AG08396 (cell line): ENCODE data around the gene SPINK4.

Experiments
- DNase-seq: peaks from one replicate; pipeline ENCODE4 v3.0.0; 2012; ENCODE audit warnings: low spot score, mixed read lengths

The SPINK4 gene

GRCh38 chr9:33229359-33230114 is 10.4 kb upstream of the SPINK4 start:
- no peak for DNase-seq

- no peak for DNase-seq
These were observed 9.0 kb upstream of the SPINK4 start for GRCh38 chr9:33230756-33231622.

DNA sequence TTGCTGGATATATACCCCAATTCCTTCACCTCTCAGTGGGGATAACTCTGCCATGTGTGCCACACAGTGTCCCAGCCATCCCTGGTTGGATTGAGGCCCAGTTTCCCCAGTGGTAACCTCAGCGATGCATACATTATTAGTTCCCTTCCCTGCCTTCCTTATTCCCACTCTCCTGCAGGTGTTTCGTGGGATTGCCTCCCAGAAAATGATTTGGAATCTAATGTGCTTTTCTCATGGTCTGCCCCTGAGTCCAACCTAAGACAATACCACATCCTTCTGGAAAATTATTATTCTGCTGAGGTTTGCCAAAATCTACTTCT is 8.4 kb upstream of the SPINK4 start:
- no peak for DNase-seq

DNA sequence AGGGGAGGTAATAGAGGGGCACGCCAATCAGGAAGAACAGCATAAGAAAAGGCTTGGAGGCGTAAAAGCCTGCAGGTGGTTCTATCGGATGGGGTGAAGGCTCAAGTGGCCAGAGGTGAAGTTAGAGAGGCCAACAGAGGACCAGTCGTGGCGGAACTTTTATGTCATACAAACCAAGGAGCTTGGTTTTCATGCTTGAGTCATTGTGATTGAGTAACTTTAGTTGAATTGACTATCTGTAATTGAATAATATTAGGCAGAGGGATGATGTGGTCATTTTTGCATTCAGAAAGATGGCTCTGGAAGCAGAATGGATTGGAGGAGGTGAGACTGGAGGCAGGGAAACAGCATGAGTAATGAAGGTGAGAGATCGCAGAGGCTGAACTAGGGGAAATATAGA is 7.2 kb upstream of the SPINK4 start:
- no peak for DNase-seq

DNA sequence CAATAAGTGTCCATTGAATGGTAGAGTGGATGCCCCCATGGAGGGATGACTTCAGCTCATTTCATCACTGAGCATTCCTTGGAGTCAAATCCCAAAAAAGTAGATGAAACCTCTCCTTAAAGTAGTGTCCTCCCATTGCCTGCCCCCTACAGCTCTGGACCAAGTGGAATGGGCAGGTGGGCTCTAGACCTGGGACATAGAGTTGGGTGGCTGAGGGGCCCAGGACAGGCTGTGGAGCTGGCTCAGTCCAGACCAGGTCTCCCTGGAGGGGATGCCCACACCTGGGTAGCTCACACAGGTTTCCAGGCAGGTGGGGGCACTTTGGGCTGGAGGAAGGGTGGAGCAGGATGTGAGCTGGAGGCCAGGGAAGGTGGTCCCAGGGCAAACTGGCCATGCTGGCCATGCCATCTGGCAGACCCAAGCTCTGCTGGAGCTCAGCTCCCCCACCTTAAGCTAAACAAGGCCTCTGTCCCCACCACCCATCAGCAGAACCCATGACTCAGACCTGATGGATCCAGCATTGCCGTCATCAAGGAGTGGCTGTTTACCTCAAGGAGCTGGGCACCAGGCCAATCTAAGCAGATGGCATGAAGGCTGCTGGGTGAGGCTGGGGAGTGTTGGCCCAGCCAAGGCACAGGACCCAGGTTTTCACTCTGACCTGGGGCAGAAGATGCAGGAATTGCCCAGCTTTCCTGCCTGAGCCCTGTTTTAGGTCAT is 6.2 kb upstream of the SPINK4 start:
- peak; percentile 78 for DNase-seq

DNA sequence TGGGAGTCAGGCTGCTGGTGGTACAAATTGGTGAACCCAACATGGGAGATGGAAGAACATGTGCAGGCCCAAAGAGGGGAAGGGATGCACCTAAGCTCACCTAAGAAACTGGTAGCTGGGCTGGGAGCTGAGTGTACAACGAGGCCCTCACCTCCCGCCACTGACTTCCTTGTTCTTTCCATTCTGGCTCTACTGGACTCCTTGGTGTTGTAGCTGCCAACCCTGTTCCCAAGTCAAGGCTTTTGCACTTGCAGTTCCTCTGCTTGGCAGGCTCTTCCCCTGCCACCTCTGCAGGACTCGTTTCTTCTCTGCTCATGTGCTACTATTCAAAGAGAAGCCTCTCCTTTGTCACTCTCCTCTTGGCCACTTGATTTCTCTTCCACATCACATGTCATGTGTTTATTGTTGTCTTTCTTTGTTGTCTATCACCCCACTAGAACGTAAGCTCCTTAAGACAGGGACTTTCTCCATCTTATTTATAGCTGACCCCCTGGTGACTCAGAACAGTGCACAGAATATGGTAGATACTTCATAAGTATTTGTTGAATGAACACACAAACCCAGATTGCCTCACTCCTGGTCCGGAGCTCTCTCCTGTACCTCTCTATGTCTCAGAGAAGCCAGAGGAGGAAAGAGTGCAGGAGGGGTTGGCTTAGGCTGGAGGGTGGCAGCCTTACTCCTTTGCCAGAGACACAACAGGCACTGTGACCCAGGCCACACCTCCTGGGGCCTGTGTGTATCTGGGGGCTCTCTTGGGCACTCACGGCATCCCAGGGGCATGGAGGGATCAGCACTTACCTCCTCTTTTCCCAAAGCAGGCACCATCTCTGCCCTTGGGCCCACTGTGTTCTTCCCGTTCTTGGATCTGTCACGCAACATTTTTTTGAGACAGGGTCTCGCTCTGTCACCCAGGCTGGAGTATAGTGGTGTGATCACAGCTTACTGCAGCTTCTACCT is 5.2 kb upstream of the SPINK4 start:
- no peak for DNase-seq

DNA sequence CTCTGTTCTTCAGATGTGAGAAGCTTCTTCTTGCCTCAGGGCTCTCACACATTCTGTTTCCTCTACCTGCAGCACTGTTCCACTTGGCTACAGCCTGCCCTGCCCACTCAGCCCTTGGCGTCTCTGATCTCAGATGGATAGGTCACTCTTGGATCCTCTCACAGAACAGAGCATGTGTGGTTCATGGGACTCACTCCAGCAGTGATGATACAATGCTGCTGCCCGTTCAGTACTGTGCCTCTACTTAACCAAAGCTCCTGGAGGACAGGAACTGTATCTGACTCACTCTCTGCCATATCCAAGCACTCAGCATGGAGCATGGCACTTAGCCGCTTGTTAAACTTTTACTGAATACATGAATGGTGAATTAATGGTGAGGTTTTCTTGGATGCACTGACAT is 3.4 kb upstream of the SPINK4 start:
- DNase-seq: no peak

DNA sequence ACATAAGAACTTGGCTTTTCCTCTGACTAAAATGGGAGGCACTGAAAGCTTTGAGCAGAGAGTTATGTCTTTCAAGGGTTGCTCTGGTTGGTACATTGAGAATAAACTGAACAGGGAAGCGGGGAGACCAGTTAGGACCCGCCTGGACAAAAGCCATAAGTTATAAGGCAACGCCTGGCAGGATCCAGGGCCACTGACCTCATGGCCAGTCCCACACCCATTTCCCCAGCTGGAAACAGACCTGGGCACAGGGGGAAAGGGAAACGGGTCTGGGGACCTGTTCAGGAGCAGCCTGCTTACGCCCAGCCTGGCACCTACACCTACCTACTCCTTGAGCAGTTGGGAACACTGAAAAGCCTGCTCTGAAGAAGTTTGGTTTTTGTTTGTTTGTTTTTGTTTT is 1.3 kb downstream of the SPINK4 start:
- no peak for DNase-seq

DNA sequence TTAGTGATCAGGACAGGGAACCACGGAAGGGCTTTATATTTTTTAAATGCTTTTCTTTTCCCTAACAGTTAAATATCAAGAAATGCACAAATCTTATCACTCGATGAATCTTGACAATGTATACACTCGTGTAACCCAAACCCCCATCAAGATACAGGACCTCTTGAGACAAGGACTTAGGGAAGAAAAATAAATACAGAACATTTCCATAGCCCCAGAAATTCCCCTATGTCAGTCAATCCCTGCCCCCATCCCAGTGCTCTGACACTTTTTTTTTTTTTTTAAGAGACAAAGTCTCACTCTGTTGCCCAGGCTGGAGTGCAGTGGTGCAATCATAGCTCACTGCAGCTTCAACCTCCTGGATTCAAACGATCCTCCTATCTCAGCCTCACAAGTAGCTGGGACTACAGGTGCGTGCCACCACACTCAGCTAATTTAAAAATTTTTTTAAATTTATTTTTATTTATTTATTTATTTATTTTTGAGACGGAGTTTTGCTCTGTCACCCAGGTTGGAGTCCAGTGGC is 2.7 kb downstream of the SPINK4 start:
- no peak for DNase-seq

GRCh38 chr9:33244137-33244784 is 4.3 kb downstream of the SPINK4 start:
- DNase-seq: no peak

GRCh38 chr9:33245341-33245740 is 5.4 kb downstream of the SPINK4 start:
- no peak for DNase-seq

- no peak for DNase-seq
These were observed 6.4 kb downstream of the SPINK4 start for GRCh38 chr9:33246269-33246860.

GRCh38 chr9:33248606-33249005 is 8.6 kb downstream of the SPINK4 start:
- DNase-seq: no peak

GRCh38 chr9:33249087-33249658 is 9.2 kb downstream of the SPINK4 start:
- no peak for DNase-seq

- DNase-seq: no peak
These were observed 10.0 kb downstream of the SPINK4 start for GRCh38 chr9:33249983-33250382.

DNA sequence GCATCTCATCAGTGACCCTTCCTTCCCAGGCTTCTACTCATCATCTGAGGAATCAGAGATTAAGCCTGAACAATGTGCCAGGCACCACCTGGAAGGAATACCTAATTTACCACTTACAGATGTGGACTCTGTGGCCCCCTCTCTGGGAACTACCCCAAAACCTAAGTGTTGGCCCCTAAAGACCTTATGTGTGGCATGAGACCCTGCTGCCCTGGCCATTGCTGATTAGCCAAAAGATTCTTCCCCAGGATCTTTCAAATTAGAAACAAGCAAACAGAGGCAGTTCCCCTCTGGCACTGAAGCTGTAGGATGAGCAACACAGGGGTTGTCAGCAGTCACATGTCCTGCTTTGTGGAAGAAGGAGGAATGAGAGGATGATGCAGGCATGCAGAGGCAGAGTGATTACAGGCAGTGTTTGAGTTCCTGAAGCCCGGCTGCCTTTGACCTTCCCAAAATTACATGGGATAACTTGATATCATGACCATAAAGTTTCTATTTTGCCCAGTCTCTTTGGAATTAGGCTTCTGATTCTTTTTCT is 10.6 kb downstream of the SPINK4 start:
- DNase-seq: peak; percentile 73

GRCh38 chr9:33254211-33254610 is 14.2 kb downstream of the SPINK4 start:
- DNase-seq: no peak

DNA sequence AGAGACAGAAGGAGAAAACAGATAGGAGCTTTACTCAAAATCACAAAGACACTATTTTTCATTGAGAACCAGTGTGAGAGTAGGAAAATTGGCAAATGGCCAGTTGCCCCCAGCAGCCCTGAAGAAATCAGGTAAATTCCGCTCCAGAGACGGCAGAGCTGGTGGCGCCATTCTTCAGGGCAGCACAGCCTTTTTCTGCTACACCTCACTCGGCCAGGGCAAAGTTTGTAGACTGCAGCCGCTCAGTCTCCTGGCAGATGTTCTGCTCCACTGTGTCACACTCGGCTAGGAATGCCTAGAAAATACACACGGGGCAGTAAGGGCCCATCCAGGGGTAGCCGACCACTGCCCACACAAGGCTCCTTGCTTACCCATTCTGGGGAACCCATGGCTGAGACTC is 15.0 kb downstream of the SPINK4 start:
- DNase-seq: no peak

DNA sequence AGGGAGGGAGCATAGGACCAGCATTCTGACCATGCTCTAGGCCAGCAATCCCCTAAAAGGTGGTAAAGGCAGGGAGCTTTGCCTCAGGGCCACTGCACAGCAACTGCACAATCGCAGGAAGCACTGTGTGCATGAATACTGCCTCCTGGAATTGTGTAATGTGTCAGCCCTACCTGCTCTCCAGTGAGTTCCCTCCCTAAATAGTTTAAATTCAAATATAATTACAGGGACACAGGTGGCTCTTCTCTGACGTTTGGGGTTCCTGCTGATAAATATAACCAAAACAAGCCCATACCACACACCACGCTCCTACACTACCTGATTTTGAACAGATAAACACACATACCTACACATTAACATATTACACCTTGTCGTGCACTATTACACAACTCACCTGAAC is 15.5 kb downstream of the SPINK4 start:
- no peak for DNase-seq

- no peak for DNase-seq
These were observed 16.3 kb downstream of the SPINK4 start for GRCh38 chr9:33256236-33256635.
